ENCODE results near the gene CABP1. TPM values are rescaled to one million over a fixed set of nuclear protein-coding genes. Genes with fewer than 3 reads are reported as not detected.

CABP1 gene
- total RNA-seq, 1 experiment from 2014 or later = 4.4 TPM

- Histone ChIP-seq H3K4me3 (ENCODE audit: insufficient read depth, low read depth, low read length) (no peak overlapping the region), H3K36me3 (replicated peaks; ENCODE audit: control insufficient read depth, insufficient read depth, low read length) (peaks cover 5% of the 10 kb centered on the region), H3K27me3 (ENCODE audit: control insufficient read depth, insufficient read depth, low read length) (no peaks in the 10 kb centered on the region)
- no peak for DNase-seq
Measured at GRCh38 chr12:120689397-120690082, 49.1 kb downstream of the CABP1 start.

GRCh38 chr12:120690083-120690450, 49.6 kb downstream of the CABP1 start:
- no peak for DNase-seq
- Histone ChIP-seq H3K4me3 (ENCODE audit: insufficient read depth, low read depth, low read length) (no peak overlapping the region), H3K27me3 (ENCODE audit: control insufficient read depth, insufficient read depth, low read length) (no peaks in the 10 kb centered on the region)

GRCh38 chr12:120690978-120691377, 50.6 kb downstream of the CABP1 start:
- H3K36me3 ChIP-seq (replicated peaks; ENCODE audit: control insufficient read depth, insufficient read depth, low read length) = peaks cover 11% of the 10 kb centered on the region
- H3K27me3 ChIP-seq (ENCODE audit: control insufficient read depth, insufficient read depth, low read length) = no peaks in the 10 kb centered on the region
- H3K4me3 ChIP-seq (ENCODE audit: insufficient read depth, low read depth, low read length) = no peak overlapping the region
- no peak for DNase-seq

More at GRCh38 chr12:120690083-120690450, 49.6 kb downstream of the CABP1 start:
- H3K36me3 ChIP-seq (replicated peaks; ENCODE audit: control insufficient read depth, insufficient read depth, low read length) = peaks cover 10% of the 10 kb centered on the region

- Histone ChIP-seq H3K27me3 (ENCODE audit: control insufficient read depth, insufficient read depth, low read length) (no peaks in the 10 kb centered on the region), H3K36me3 (replicated peaks; ENCODE audit: control insufficient read depth, insufficient read depth, low read length) (peaks cover 22% of the 10 kb centered on the region), H3K4me3 (ENCODE audit: insufficient read depth, low read depth, low read length) (no peak overlapping the region)
- DNase-seq = no peak
Measured at GRCh38 chr12:120692524-120693033, 52.2 kb downstream of the CABP1 start.

- no peak for DNase-seq
- peaks cover 26% of the 10 kb centered on the region for H3K36me3 ChIP-seq (replicated peaks; ENCODE audit: control insufficient read depth, insufficient read depth, low read length)
- no peak overlapping the region for H3K4me3 ChIP-seq (ENCODE audit: insufficient read depth, low read depth, low read length)
Measured at GRCh38 chr12:120693848-120694247, 53.4 kb downstream of the CABP1 start.

GRCh38 chr12:120696626-120697025, 56.2 kb downstream of the CABP1 start:
- no peak overlapping the region for H3K4me3 ChIP-seq (ENCODE audit: insufficient read depth, low read depth, low read length)
- H3K36me3 ChIP-seq (replicated peaks; ENCODE audit: control insufficient read depth, insufficient read depth, low read length) = peaks cover 49% of the 10 kb centered on the region
- DNase-seq = no peak
- no peaks in the 10 kb centered on the region for H3K27me3 ChIP-seq (ENCODE audit: control insufficient read depth, insufficient read depth, low read length)

More at GRCh38 chr12:120693848-120694247, 53.4 kb downstream of the CABP1 start:
- H3K27me3 ChIP-seq (ENCODE audit: control insufficient read depth, insufficient read depth, low read length) = no peaks in the 10 kb centered on the region

GRCh38 chr12:120697344-120697743, 56.9 kb downstream of the CABP1 start:
- peaks cover 52% of the 10 kb centered on the region for H3K36me3 ChIP-seq (replicated peaks; ENCODE audit: control insufficient read depth, insufficient read depth, low read length)
- H3K27me3 ChIP-seq (ENCODE audit: control insufficient read depth, insufficient read depth, low read length) = no peaks in the 10 kb centered on the region
- no peak for DNase-seq
- H3K4me3 ChIP-seq (ENCODE audit: insufficient read depth, low read depth, low read length) = no peak overlapping the region

- Histone ChIP-seq H3K4me3 (ENCODE audit: insufficient read depth, low read depth, low read length) (no peak overlapping the region), H3K27me3 (ENCODE audit: control insufficient read depth, insufficient read depth, low read length) (no peaks in the 10 kb centered on the region), H3K36me3 (replicated peaks; ENCODE audit: control insufficient read depth, insufficient read depth, low read length) (peaks cover 52% of the 10 kb centered on the region)
- no peak for DNase-seq
Measured at GRCh38 chr12:120698665-120699064, 58.2 kb downstream of the CABP1 start.

- DNase-seq = no peak
- no peaks in the 10 kb centered on the region for H3K27me3 ChIP-seq (ENCODE audit: control insufficient read depth, insufficient read depth, low read length)
- peaks cover 47% of the 10 kb centered on the region for H3K36me3 ChIP-seq (replicated peaks; ENCODE audit: control insufficient read depth, insufficient read depth, low read length)
- no peak overlapping the region for H3K4me3 ChIP-seq (ENCODE audit: insufficient read depth, low read depth, low read length)
Measured at GRCh38 chr12:120699553-120699952, 59.1 kb downstream of the CABP1 start.

GRCh38 chr12:120700886-120701285, 60.5 kb downstream of the CABP1 start:
- DNase-seq = no peak
- Histone ChIP-seq H3K27me3 (ENCODE audit: control insufficient read depth, insufficient read depth, low read length) (no peaks in the 10 kb centered on the region), H3K36me3 (replicated peaks; ENCODE audit: control insufficient read depth, insufficient read depth, low read length) (peaks cover 41% of the 10 kb centered on the region), H3K4me3 (ENCODE audit: insufficient read depth, low read depth, low read length) (no peak overlapping the region)

- Histone ChIP-seq H3K36me3 (replicated peaks; ENCODE audit: control insufficient read depth, insufficient read depth, low read length) (peaks cover 31% of the 10 kb centered on the region), H3K4me3 (ENCODE audit: insufficient read depth, low read depth, low read length) (no peak overlapping the region), H3K27me3 (ENCODE audit: control insufficient read depth, insufficient read depth, low read length) (no peaks in the 10 kb centered on the region)
- DNase-seq = no peak
Measured at GRCh38 chr12:120702637-120703036, 62.2 kb downstream of the CABP1 start.

GRCh38 chr12:120703311-120703942, 63.0 kb downstream of the CABP1 start:
- Histone ChIP-seq H3K4me3 (ENCODE audit: insufficient read depth, low read depth, low read length) (no peak overlapping the region), H3K36me3 (replicated peaks; ENCODE audit: control insufficient read depth, insufficient read depth, low read length) (peaks cover 28% of the 10 kb centered on the region), H3K27me3 (ENCODE audit: control insufficient read depth, insufficient read depth, low read length) (no peaks in the 10 kb centered on the region)
- DNase-seq = no peak

- no peak for DNase-seq
- peaks cover 13% of the 10 kb centered on the region for H3K36me3 ChIP-seq (replicated peaks; ENCODE audit: control insufficient read depth, insufficient read depth, low read length)
- no peak overlapping the region for H3K4me3 ChIP-seq (ENCODE audit: insufficient read depth, low read depth, low read length)
- no peaks in the 10 kb centered on the region for H3K27me3 ChIP-seq (ENCODE audit: control insufficient read depth, insufficient read depth, low read length)
Measured at GRCh38 chr12:120705618-120706017, 65.2 kb downstream of the CABP1 start.

- no peak for DNase-seq
- H3K36me3 ChIP-seq (replicated peaks; ENCODE audit: control insufficient read depth, insufficient read depth, low read length) = peaks cover 9% of the 10 kb centered on the region
- H3K4me3 ChIP-seq (ENCODE audit: insufficient read depth, low read depth, low read length) = no peak overlapping the region
- H3K27me3 ChIP-seq (ENCODE audit: control insufficient read depth, insufficient read depth, low read length) = no peaks in the 10 kb centered on the region
Measured at GRCh38 chr12:120706029-120706428, 65.6 kb downstream of the CABP1 start.

- no peaks in the 10 kb centered on the region for H3K27me3 ChIP-seq (ENCODE audit: control insufficient read depth, insufficient read depth, low read length)
- no peak for DNase-seq
- H3K4me3 ChIP-seq (ENCODE audit: insufficient read depth, low read depth, low read length) = no peak overlapping the region
- no peaks in the 10 kb centered on the region; the same call in 1 of the 2 replicates for H3K36me3 ChIP-seq (replicated peaks; ENCODE audit: control insufficient read depth, insufficient read depth, low read length)
Measured at GRCh38 chr12:120708651-120709050, 68.2 kb downstream of the CABP1 start.
